A549 (cell line): ENCODE results near the gene PKLR. TPM values are rescaled to one million over a fixed set of nuclear protein-coding genes. Genes with fewer than 3 reads are reported as not detected.
A peak's percentile ranks its signal among the peaks of the same experiment; 100 is the strongest.

Experiments used
- ATAC-seq, 2 experiments: fragments of 200-7000 bp in 1 of 2; fragments of >200 bp in 1 of 2; cut with Nextera tagmentation in 1 of 2; cut with Tn5 transposase in 1 of 2; 3 replicates each; pipeline versions ENCODE4 v1.8.0 to v1.9.1; 2018 to 2020; ENCODE audit warnings: mild to moderate bottlenecking in 1 of 2, moderate library complexity in 1 of 2
- CTCF ChIA-PET: fragments of 300-600 bp; sonication (Branson Sonifier 250); formaldehyde crosslinking; extraction: SDS; loops from one replicate; lab custom pipeline; 2021; ENCODE audit warnings: antibody characterized with exemption, inconsistent platforms; lab: Yijun Ruan, JAX
- POLR2A ChIA-PET: fragments of 350-600 bp; formaldehyde crosslinking; extraction: SDS; loops from one replicate; lab custom pipeline; 2021; ENCODE audit warnings: antibody characterized with exemption, inconsistent platforms; lab: Yijun Ruan, JAX
- DNase-seq, 2 experiments: peaks; one replicate each; pipeline versions ENCODE4 v3.0.0 to v3.0.0-alpha.2; 2011 to 2016; ENCODE audit warnings: low read depth in 1 of 2, low spot score in 1 of 2
- FAIRE-seq: peaks from 2 replicates; lab custom pipeline; 2011; peaks lifted over from hg19 to GRCh38; lab: Jason Lieb, UNC
- H3K27ac ChIP-seq, 2 experiments: fragments of >200 bp; sonication (Bioruptor Twin); formaldehyde crosslinking; 3 replicates each; pipeline ENCODE4 v1.5.1; 2016 to 2017
- H3K4me1 ChIP-seq: fragments of >200 bp; sonication (Bioruptor Twin); formaldehyde crosslinking; 3 replicates; pipeline ENCODE4 v1.6.1; 2016
- H3K4me2 ChIP-seq: fragments of >200 bp; sonication (Bioruptor Twin); formaldehyde crosslinking; 3 replicates; pipeline ENCODE4 v1.6.1; 2016
- H3K4me3 ChIP-seq: fragments of >200 bp; sonication (Bioruptor Twin); formaldehyde crosslinking; 3 replicates; pipeline ENCODE4 v1.5.1; 2016
- H3K9me3 ChIP-seq: fragments of >200 bp; sonication (Bioruptor Twin); formaldehyde crosslinking; 3 replicates; pipeline ENCODE4 v1.6.1; 2016
- BCL3 ChIP-seq: fragments of >200 bp; sonication (Bioruptor Twin); formaldehyde crosslinking; IDR thresholded peaks from 3 replicates; pipeline ENCODE4 v1.6.1; 2016
- BHLHE40 ChIP-seq: IDR thresholded peaks from 2 replicates; pipeline ENCODE4 v1.6.1; 2012; ENCODE audit warnings: low read depth, low read length, inconsistent platforms
- CBX2 ChIP-seq: fragments of 200-600 bp; sonication (generic); IDR thresholded peaks from 2 replicates; pipeline ENCODE4 v1.6.1; 2016; ENCODE audit warnings: low read depth, mild to moderate bottlenecking, borderline replicate concordance
- CEBPB ChIP-seq, 2 experiments: fragments of >200 bp in 1 of 2; sonication (Bioruptor Twin) in 1 of 2; formaldehyde crosslinking in 1 of 2; IDR thresholded peaks; 2 replicates each; pipeline ENCODE4 v1.6.1; 2012 to 2016
- CHD2 ChIP-seq: fragments of 150-350 bp; IDR thresholded peaks from 2 replicates; pipeline ENCODE4 v1.6.1; 2014; ENCODE audit warnings: low read length; ENCODE audit not compliant: partially characterized antibody
- EHMT2 ChIP-seq: fragments of 200-600 bp; sonication (generic); IDR thresholded peaks from 2 replicates; pipeline ENCODE4 v1.6.1; 2016; ENCODE audit warnings: antibody characterized with exemption, low read depth, mild to moderate bottlenecking, moderate library complexity
- ESRRA ChIP-seq: fragments of 150-350 bp; IDR thresholded peaks from 2 replicates; pipeline ENCODE4 v1.6.1; 2014; ENCODE audit warnings: mild to moderate bottlenecking, low read length, borderline replicate concordance
- GATA3 ChIP-seq: IDR thresholded peaks from 2 replicates; pipeline ENCODE4 v1.6.1; 2012; ENCODE audit warnings: borderline replicate concordance
- HEYL ChIP-seq: fragments of 250-450 bp; sonication (Bioruptor Pico); IDR thresholded peaks from 2 replicates; pipeline ENCODE4 v1.8.0; 2021; ENCODE audit warnings: mild to moderate bottlenecking, moderate library complexity
- HOXA7 ChIP-seq: fragments of 250-450 bp; sonication (Bioruptor Pico); IDR thresholded peaks from 2 replicates; pipeline ENCODE4 v1.5.0; 2020; ENCODE audit warnings: mild to moderate bottlenecking, moderate library complexity
- HOXB5 ChIP-seq: fragments of 250-450 bp; sonication (Bioruptor Pico); IDR thresholded peaks from 2 replicates; pipeline ENCODE4 v1.5.0; 2020; ENCODE audit warnings: mild to moderate bottlenecking, moderate library complexity
- JUN ChIP-seq, 2 experiments: fragments of >200 bp; sonication (Bioruptor Twin); formaldehyde crosslinking; IDR thresholded peaks; 2 replicates in 1 of 2; 3 replicates in 1 of 2; pipeline ENCODE4 v1.6.1; 2016 to 2017
- JUNB ChIP-seq: fragments of >200 bp; sonication (Bioruptor Twin); formaldehyde crosslinking; IDR thresholded peaks from 2 replicates; pipeline ENCODE4 v1.6.1; 2016
- KDM1A ChIP-seq: fragments of 200-600 bp; sonication (generic); IDR thresholded peaks from 2 replicates; pipeline ENCODE4 v1.6.1; 2016; ENCODE audit warnings: low read depth, mild to moderate bottlenecking
- MAX ChIP-seq: IDR thresholded peaks from 2 replicates; pipeline ENCODE4 v1.6.1; 2012
- PBX3 ChIP-seq: IDR thresholded peaks from 2 replicates; pipeline ENCODE4 v1.6.1; 2012
- PHF8 ChIP-seq: fragments of 200-600 bp; sonication (generic); IDR thresholded peaks from 2 replicates; pipeline ENCODE4 v1.6.1; 2016; ENCODE audit warnings: low read depth, mild to moderate bottlenecking, antibody characterized with exemption, moderate library complexity, borderline replicate concordance
- POLR2A ChIP-seq: IDR thresholded peaks from 2 replicates; pipeline ENCODE4 v1.6.1; 2012; ENCODE audit warnings: mild to moderate bottlenecking, low read length
- RAD21 ChIP-seq, 2 experiments: fragments of >200 bp in 1 of 2; sonication (Bioruptor Twin) in 1 of 2; formaldehyde crosslinking in 1 of 2; IDR thresholded peaks in 1 of 2; conservative IDR thresholded peaks in 1 of 2; 2 replicates in 1 of 2; 3 replicates in 1 of 2; pipeline ENCODE4 v1.6.1; 2012 to 2018; ENCODE audit warnings: inconsistent platforms in 1 of 2
- RARB ChIP-seq: fragments of 250-450 bp; sonication (Bioruptor Pico); IDR thresholded peaks from 2 replicates; pipeline ENCODE4 v1.8.0; 2021; ENCODE audit warnings: mild to moderate bottlenecking, moderate library complexity
- RCOR1 ChIP-seq: fragments of 150-350 bp; IDR thresholded peaks from 2 replicates; pipeline ENCODE4 v1.6.1; 2014; ENCODE audit warnings: antibody characterized with exemption, low read length, low read depth
- RNF2 ChIP-seq: fragments of 200-600 bp; sonication (generic); IDR thresholded peaks from 2 replicates; pipeline ENCODE4 v1.6.1; 2016; ENCODE audit warnings: low read depth, mild to moderate bottlenecking, antibody characterized with exemption, moderate library complexity, borderline replicate concordance
- SMC3 ChIP-seq: fragments of >200 bp; sonication (Bioruptor Twin); formaldehyde crosslinking; IDR thresholded peaks from 3 replicates; pipeline ENCODE4 v1.6.1; 2018; ENCODE audit warnings: inconsistent platforms
- TP53 ChIP-seq: fragments of 250-450 bp; sonication (Bioruptor Pico); IDR thresholded peaks from 2 replicates; pipeline ENCODE4 v1.5.0; 2021; ENCODE audit warnings: mild to moderate bottlenecking, moderate library complexity
- USF2 ChIP-seq: fragments of 450-650 bp; IDR thresholded peaks from 2 replicates; pipeline ENCODE4 v1.6.1; 2014; ENCODE audit warnings: antibody characterized with exemption
- ZC3H11A ChIP-seq: fragments of 450-650 bp; IDR thresholded peaks from 2 replicates; pipeline ENCODE4 v1.6.1; 2014; ENCODE audit warnings: antibody characterized with exemption, mild to moderate bottlenecking
- ZFP36 ChIP-seq: fragments of 450-650 bp; IDR thresholded peaks from 2 replicates; pipeline ENCODE4 v1.6.1; 2014; ENCODE audit warnings: borderline replicate concordance; ENCODE audit not compliant: partially characterized antibody
- WGBS: methylation state at CpG from one replicate; pipeline ENCODE4 v1.1.6; 2017; ENCODE audit errors: missing lambda C conversion rate; 5-methylcytosine and 5-hydroxymethylcytosine counted together
- polyA plus RNA-seq, 4 experiments: library from polyadenylated mRNA; depleted of rRNA in 3 of 4; stranded (reverse); fragments of >200 nt; fragmentation: RNase III in 1 of 4; extraction: RNeasy Plus Mini Kit Qiagen cat#74134 plus additional on column Dnase treatment in 1 of 4; gene quantifications; 2 replicates in 3 of 4; 3 replicates in 1 of 4; pipeline ENCODE4 v1.2.3, GENCODE V29; 2011 to 2017
- TF ChIP-seq, protein P1 (sequence below): fragments of 150-350 bp; IDR thresholded peaks from 2 replicates; pipeline ENCODE4 v1.6.1; 2014; ENCODE audit warnings: low read depth, mild to moderate bottlenecking, low read length
- TF ChIP-seq, protein P2 (sequence below): fragments of >200 bp; sonication (Bioruptor Twin); formaldehyde crosslinking; IDR thresholded peaks from 3 replicates; pipeline ENCODE4 v1.5.1; 2016
- TF ChIP-seq, protein P3 (sequence below): fragments of 250-450 bp; sonication (Bioruptor Pico); IDR thresholded peaks from 2 replicates; pipeline ENCODE4 v1.5.0; 2020; ENCODE audit warnings: low read depth, mild to moderate bottlenecking, moderate library complexity

Gene PKLR
- polyA plus RNA-seq, 2 of the 4 experiments (the other 2 are of a cell fraction): 0.03 TPM; not detected in 1

DNA sequence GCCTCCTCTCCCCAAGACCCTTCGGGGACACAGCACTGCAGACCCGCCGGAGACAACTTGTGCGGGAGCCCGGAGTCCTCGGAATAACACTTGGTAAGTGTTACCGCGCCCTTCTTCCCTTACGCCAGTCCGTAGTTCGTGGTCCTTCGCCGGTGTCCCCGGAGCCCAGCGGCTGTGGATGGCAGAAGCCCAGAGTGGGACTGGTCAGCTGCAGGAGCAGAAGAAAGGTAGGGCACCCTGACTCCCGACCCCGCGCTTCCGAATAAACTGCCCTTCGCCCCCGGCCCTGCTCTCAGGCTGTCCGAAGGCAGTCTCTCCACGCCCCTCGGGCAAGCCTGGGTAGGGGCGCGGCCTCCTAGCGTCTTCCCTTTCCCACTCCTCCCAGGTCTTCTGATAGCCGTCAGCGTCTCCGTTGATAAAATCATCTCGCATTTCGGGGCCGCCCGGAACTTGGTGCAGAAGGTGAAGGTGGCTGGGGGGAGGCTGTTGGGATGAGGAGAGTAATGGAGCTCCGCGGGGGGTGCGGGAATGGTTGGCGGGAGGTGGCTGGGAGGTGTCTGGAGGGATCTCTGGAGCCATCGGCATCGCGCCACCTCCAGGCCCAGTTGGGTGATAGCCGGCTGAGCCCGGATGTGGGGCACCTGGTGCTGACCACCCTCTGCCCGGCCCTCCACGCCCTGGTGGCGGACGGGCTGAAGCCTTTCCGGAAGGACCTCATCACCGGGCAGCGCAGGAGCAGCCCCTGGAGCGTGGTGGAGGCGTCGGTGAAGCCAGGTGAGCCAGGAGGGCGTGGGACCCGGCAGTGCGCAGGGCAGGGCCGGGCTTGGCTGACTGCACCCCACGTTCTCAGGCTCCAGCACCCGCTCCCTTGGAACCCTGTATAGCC lies 23.7 kb upstream of the PKLR start:
- ChIA-PET CTCF (interaction anchor here (0.6 to 7.7 kb wide), 19 partner anchors 15 to 324 kb away, joined by 3 to 149 read pairs (median 11); partner anchors contain the start of genes CLK2, FDPS, KRTCAP2 and MTX1), POLR2A (interaction anchor here (0.7 to 2.1 kb wide), 2 partner anchors 17 to 74 kb away, joined by 4 to 10 read pairs; no protein-coding TSS in a partner anchor)
- Histone ChIP-seq H3K4me2 (peak overlapping the region; percentile 80), H3K27ac (peak overlapping the region; percentile 94 to 98), H3K4me1 (peaks cover 20% of the 10 kb centered on the region), H3K4me3 (peak overlapping the region; percentile 71), H3K9me3 (no peaks in the 10 kb centered on the region)
- ATAC-seq: peak; percentile 55 to 60
- TF ChIP-seq TP53 (no peak), RNF2 (no peak; the same call in 1 of the 2 replicates), HOXA7 (CRISPR knock-in tag) (no peak), MAX (peak; percentile 46; the same call in 1 of the 2 replicates), PHF8 (peak; percentile 75; the same call in 1 of the 2 replicates), ZC3H11A (no peak; the same call in 1 of the 2 replicates), RAD21 (conservative IDR thresholded peaks at IDR 0.05 in 1 of 2, IDR thresholded peaks at IDR 0.05 in 1 of 2) (peak in 1 of 2 experiments; percentile 14; a peak in 3 of 5 replicates), JUNB (no peak), PBX3 (no peak), KDM1A (no peak), RARB (CRISPR knock-in tag) (no peak), RCOR1 (no peak), HOXB5 (no peak), CBX2 (no peak), BHLHE40 (no peak), JUN (IDR thresholded peaks at IDR 0.05) (no peak), CEBPB (IDR thresholded peaks at IDR 0.05) (no peak), HEYL (CRISPR knock-in tag) (no peak), EHMT2 (no peak), USF2 (no peak), SMC3 (peak; percentile 41; the same call in 2 of the 3 replicates), BCL3 (no peak), ESRRA (no peak), CHD2 (no peak), GATA3 (no peak), POLR2A (no peak), ZFP36 (no peak)
- TF ChIP-seq, protein P1, sequence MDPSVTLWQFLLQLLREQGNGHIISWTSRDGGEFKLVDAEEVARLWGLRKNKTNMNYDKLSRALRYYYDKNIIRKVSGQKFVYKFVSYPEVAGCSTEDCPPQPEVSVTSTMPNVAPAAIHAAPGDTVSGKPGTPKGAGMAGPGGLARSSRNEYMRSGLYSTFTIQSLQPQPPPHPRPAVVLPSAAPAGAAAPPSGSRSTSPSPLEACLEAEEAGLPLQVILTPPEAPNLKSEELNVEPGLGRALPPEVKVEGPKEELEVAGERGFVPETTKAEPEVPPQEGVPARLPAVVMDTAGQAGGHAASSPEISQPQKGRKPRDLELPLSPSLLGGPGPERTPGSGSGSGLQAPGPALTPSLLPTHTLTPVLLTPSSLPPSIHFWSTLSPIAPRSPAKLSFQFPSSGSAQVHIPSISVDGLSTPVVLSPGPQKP: no peak
- TF ChIP-seq, protein P2, sequence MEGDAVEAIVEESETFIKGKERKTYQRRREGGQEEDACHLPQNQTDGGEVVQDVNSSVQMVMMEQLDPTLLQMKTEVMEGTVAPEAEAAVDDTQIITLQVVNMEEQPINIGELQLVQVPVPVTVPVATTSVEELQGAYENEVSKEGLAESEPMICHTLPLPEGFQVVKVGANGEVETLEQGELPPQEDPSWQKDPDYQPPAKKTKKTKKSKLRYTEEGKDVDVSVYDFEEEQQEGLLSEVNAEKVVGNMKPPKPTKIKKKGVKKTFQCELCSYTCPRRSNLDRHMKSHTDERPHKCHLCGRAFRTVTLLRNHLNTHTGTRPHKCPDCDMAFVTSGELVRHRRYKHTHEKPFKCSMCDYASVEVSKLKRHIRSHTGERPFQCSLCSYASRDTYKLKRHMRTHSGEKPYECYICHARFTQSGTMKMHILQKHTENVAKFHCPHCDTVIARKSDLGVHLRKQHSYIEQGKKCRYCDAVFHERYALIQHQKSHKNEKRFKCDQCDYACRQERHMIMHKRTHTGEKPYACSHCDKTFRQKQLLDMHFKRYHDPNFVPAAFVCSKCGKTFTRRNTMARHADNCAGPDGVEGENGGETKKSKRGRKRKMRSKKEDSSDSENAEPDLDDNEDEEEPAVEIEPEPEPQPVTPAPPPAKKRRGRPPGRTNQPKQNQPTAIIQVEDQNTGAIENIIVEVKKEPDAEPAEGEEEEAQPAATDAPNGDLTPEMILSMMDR: peak; percentile 51
- TF ChIP-seq, protein P3, sequence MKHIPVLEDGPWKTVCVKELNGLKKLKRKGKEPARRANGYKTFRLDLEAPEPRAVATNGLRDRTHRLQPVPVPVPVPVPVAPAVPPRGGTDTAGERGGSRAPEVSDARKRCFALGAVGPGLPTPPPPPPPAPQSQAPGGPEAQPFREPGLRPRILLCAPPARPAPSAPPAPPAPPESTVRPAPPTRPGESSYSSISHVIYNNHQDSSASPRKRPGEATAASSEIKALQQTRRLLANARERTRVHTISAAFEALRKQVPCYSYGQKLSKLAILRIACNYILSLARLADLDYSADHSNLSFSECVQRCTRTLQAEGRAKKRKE: no peak
- no peak for FAIRE-seq
- WGBS: 11% methylated on average over 35 of the region's 59 CpGs
- peak; percentile 72 to 88 for DNase-seq
